HL-60 (cell line): ENCODE data around the gene NAV2.

Source experiments
- CTCF ChIP-seq: IDR thresholded peaks from one replicate; pipeline ENCODE4 v1.5.1; 2011; ENCODE audit warnings: low read length, control low read depth, inconsistent platforms; ENCODE audit not compliant: insufficient read depth
- GABPA ChIP-seq: IDR thresholded peaks from 2 replicates; pipeline ENCODE4 v1.6.1; 2012; ENCODE audit warnings: low read depth
- POLR2AphosphoS5 ChIP-seq: IDR thresholded peaks from 2 replicates; pipeline ENCODE4 v1.6.1; 2012; ENCODE audit warnings: low read depth
- REST ChIP-seq: IDR thresholded peaks from 2 replicates; pipeline ENCODE4 v1.6.1; 2012; ENCODE audit warnings: low read depth; ENCODE audit not compliant: insufficient replicate concordance
- SPI1 ChIP-seq: IDR thresholded peaks from 2 replicates; pipeline ENCODE4 v1.6.1; 2012; ENCODE audit warnings: low read depth, mild to moderate bottlenecking, borderline replicate concordance

GRCh38 chr11:19832086-19832750 lies 119.6 kb downstream of the NAV2 start:
- no peak for TF ChIP-seq CTCF
- TF ChIP-seq POLR2AphosphoS5 = no peak
- no peak for TF ChIP-seq SPI1
- TF ChIP-seq GABPA = no peak
- TF ChIP-seq REST = no peak
